ENCODE measurements around the gene PCDHA13. TPM values are rescaled to one million over a fixed set of nuclear protein-coding genes. Genes with fewer than 3 reads are reported as not detected.

PCDHA13 gene
- under 0.01 TPM in 1 of 2 replicates, not detected in the other for total RNA-seq

GRCh38 chr5:140881889-140882590 lies at the start of gene PCDHA13:
Gene PCDHA13, plus strand, starts transcription at chr5:140882124. Its CDS starts 145 bp downstream, at chr5:140882269.

GRCh38 chr5:140833993-140834392 lies 47.9 kb upstream of the PCDHA13 start, which contains the start of gene PCDHA7:
Gene PCDHA7, plus strand, starts transcription at chr5:140834269. Its CDS starts 115 bp downstream, at chr5:140834384.

GRCh38 chr5:140840978-140841962 lies 40.7 kb upstream of the PCDHA13 start, which contains the start of gene PCDHA8:
Gene PCDHA8, plus strand, starts transcription at chr5:140841187. Its CDS starts 135 bp downstream, at chr5:140841322.

GRCh38 chr5:140848139-140849102 lies 33.5 kb upstream of the PCDHA13 start, which contains the start of gene PCDHA9:
Gene PCDHA9, plus strand, starts transcription at chr5:140848382. Its CDS starts 114 bp downstream, at chr5:140848496.

GRCh38 chr5:140855772-140856674 lies 25.9 kb upstream of the PCDHA13 start, which contains the start of gene PCDHA10:
Gene PCDHA10, plus strand, starts transcription at chr5:140855897. Its CDS starts 152 bp downstream, at chr5:140856049.

GRCh38 chr5:140868721-140869554 lies 13.0 kb upstream of the PCDHA13 start, which contains the start of gene PCDHA11:
Gene PCDHA11, plus strand, starts transcription at chr5:140868957. Its CDS starts 147 bp downstream, at chr5:140869104.

GRCh38 chr5:140875085-140876065 lies 6.5 kb upstream of the PCDHA13 start, which contains the start of gene PCDHA12:
Gene PCDHA12, plus strand, starts transcription at chr5:140875308. Its CDS starts 165 bp downstream, at chr5:140875473.

GRCh38 chr5:140925806-140926442 lies 44.0 kb downstream of the PCDHA13 start, which contains the start of gene PCDHAC1:
Gene PCDHAC1, plus strand, starts transcription at chr5:140926299. Its CDS starts 594 bp downstream, at chr5:140926893.

Other genes with a start within 250 kb of the PCDHA13 start
- 3.3 and 25.1 TPM in 2 replicates for gene CD14, start 248.9 kb upstream of the PCDHA13 start, total RNA-seq
- gene TMCO6, start 242.7 kb upstream of the PCDHA13 start, total RNA-seq, result 7.6 and 14.0 TPM in 2 replicates
- gene NDUFA2, start 234.5 kb upstream of the PCDHA13 start, total RNA-seq, result 42.6 and 46.5 TPM in 2 replicates
- 93.6 and 125 TPM in 2 replicates for gene IK, start 234.3 kb upstream of the PCDHA13 start, total RNA-seq
- gene WDR55, start 217.2 kb upstream of the PCDHA13 start, total RNA-seq, result 31.3 and 53.9 TPM in 2 replicates
- gene DND1, start 208.5 kb upstream of the PCDHA13 start, total RNA-seq, result 0.28 TPM in 1 of 2 replicates, not detected in the other
- gene HARS1, start 190.8 kb upstream of the PCDHA13 start, total RNA-seq, result 50.5 and 125 TPM in 2 replicates
- 27.8 and 29.9 TPM in 2 replicates for gene HARS2, start 190.7 kb upstream of the PCDHA13 start, total RNA-seq
- gene ZMAT2, start 181.7 kb upstream of the PCDHA13 start, total RNA-seq, result 72.7 and 81.1 TPM in 2 replicates
- gene PCDHA1, start 96.0 kb upstream of the PCDHA13 start, total RNA-seq, result 0.28 TPM in 1 of 2 replicates, not detected in the other
- gene PCDHA2, start 87.3 kb upstream of the PCDHA13 start, total RNA-seq, result under 0.01 TPM in 2 replicates
- 0.19 and 1.1 TPM in 2 replicates for gene PCDHA3, start 81.1 kb upstream of the PCDHA13 start, total RNA-seq
- 0.19 and 0.85 TPM in 2 replicates for gene PCDHA4, start 75.1 kb upstream of the PCDHA13 start, total RNA-seq
- gene PCDHA5, start 60.5 kb upstream of the PCDHA13 start, total RNA-seq, result under 0.01 TPM in 2 replicates
- 0.38 and 3.1 TPM in 2 replicates for gene PCDHA6, start 54.2 kb upstream of the PCDHA13 start, total RNA-seq
- 0.58 and 2.5 TPM in 2 replicates for gene PCDHA7, start 47.9 kb upstream of the PCDHA13 start, total RNA-seq
- under 0.01 TPM in 2 replicates for gene PCDHA8, start 40.9 kb upstream of the PCDHA13 start, total RNA-seq
- gene PCDHA9, start 33.7 kb upstream of the PCDHA13 start, total RNA-seq, result under 0.01 TPM in 2 replicates
- 0.19 and 0.28 TPM in 2 replicates for gene PCDHA10, start 26.2 kb upstream of the PCDHA13 start, total RNA-seq
- under 0.01 and 0.28 TPM in 2 replicates for gene PCDHA11, start 13.2 kb upstream of the PCDHA13 start, total RNA-seq
- gene PCDHA12, start 6.8 kb upstream of the PCDHA13 start, total RNA-seq, result 0.28 TPM in 1 of 2 replicates, not detected in the other
- under 0.01 and 0.56 TPM in 2 replicates for gene PCDHAC1, start 44.2 kb downstream of the PCDHA13 start, total RNA-seq
- gene PCDHAC2, start 84.4 kb downstream of the PCDHA13 start, total RNA-seq, result 0.19 and 1.4 TPM in 2 replicates
- gene PCDHB1, start 169.2 kb downstream of the PCDHA13 start, total RNA-seq, result not detected in 2 replicates
- gene PCDHB2, start 212.5 kb downstream of the PCDHA13 start, total RNA-seq, result 0.77 and 6.5 TPM in 2 replicates
- 0.19 and 3.9 TPM in 2 replicates for gene PCDHB3, start 218.3 kb downstream of the PCDHA13 start, total RNA-seq
- under 0.01 and 0.85 TPM in 2 replicates for gene PCDHB4, start 239.7 kb downstream of the PCDHA13 start, total RNA-seq

All from regular cardiac myocyte (primary cell).